Naive thymus-derived CD4-positive, alpha-beta T cell (primary cell): ENCODE results near the gene IRAK2. TPM values are rescaled to one million over a fixed set of nuclear protein-coding genes. Genes with fewer than 3 reads are reported as not detected.
A peak's percentile ranks its signal among the peaks of the same experiment; 100 is the strongest.

Source experiments
- ATAC-seq: fragments of 150-1000 bp; cut with Tn5 transposase; 2 replicates; pipeline ENCODE4 v1.10.0; 2021; ENCODE audit warnings: mild to moderate bottlenecking, moderate library complexity
- CTCF ChIA-PET: fragments of 350-600 bp; sonication (Branson Sonifier 250); formaldehyde crosslinking; loops from one replicate; lab custom pipeline; 2021; ENCODE audit warnings: antibody characterized with exemption; lab: Charles Lee
- POLR2A ChIA-PET: fragments of 350-600 bp; sonication (Branson Sonifier 250); formaldehyde crosslinking; loops from one replicate; lab custom pipeline; 2021; ENCODE audit warnings: antibody characterized with exemption, inconsistent platforms; lab: Charles Lee
- DNase-seq, 9 donors: peaks; one replicate each; pipeline versions ENCODE4 v3.0.0 to v3.0.0-alpha.2; 2020 to 2022; ENCODE audit warnings: mixed read lengths in 1 of 9
- H3K27ac ChIP-seq: one replicate; pipeline ENCODE4 v1.7.0; 2013; ENCODE audit warnings: mild to moderate bottlenecking, low read depth, low read length, moderate library complexity
- H3K27me3 ChIP-seq, 2 donors: one replicate each; pipeline ENCODE4 v1.7.0; 2013; ENCODE audit warnings: low read length in 2 of 2, mild to moderate bottlenecking in 2 of 2, moderate library complexity in 2 of 2; ENCODE audit not compliant: control insufficient read depth in 2 of 2, insufficient read depth in 2 of 2
- H3K36me3 ChIP-seq, 3 experiments: 1 replicate in 2 of 3; 2 replicates in 1 of 3; pipeline ENCODE4 v1.7.0; 2013; ENCODE audit warnings: low read length in 3 of 3, mild to moderate bottlenecking in 3 of 3, moderate library complexity in 1 of 3; ENCODE audit not compliant: insufficient read depth in 3 of 3, control insufficient read depth in 2 of 3
- H3K4me1 ChIP-seq, 2 donors: one replicate each; pipeline ENCODE4 v1.7.0; 2013; ENCODE audit warnings: low read length in 2 of 2, mild to moderate bottlenecking in 2 of 2, moderate library complexity in 1 of 2; ENCODE audit not compliant: control insufficient read depth in 2 of 2, insufficient read depth in 2 of 2
- H3K4me3 ChIP-seq: 2 replicates; pipeline ENCODE4 v1.7.0; 2013; ENCODE audit warnings: mild to moderate bottlenecking, low read length
- H3K9me3 ChIP-seq, 3 experiments: 1 replicate in 2 of 3; 2 replicates in 1 of 3; pipeline ENCODE4 v1.7.0; 2013; ENCODE audit warnings: low read length in 3 of 3; ENCODE audit not compliant: control insufficient read depth in 2 of 3
- H3K27ac Mint-ChIP-seq, 9 donors: one replicate each; pipeline ENCODE4 v1.8.0; 2020 to 2022; ENCODE audit warnings: mixed read lengths in 9 of 9, mild to moderate bottlenecking in 8 of 9, moderate library complexity in 5 of 9, inconsistent platforms in 2 of 9
- H3K27me3 Mint-ChIP-seq, 5 donors: one replicate each; pipeline ENCODE4 v1.8.0; 2021 to 2022; ENCODE audit warnings: mixed read lengths in 5 of 5, mild to moderate bottlenecking in 1 of 5
- H3K36me3 Mint-ChIP-seq, 5 donors: one replicate each; pipeline ENCODE4 v1.8.0; 2020 to 2022; ENCODE audit warnings: mixed read lengths in 5 of 5, mild to moderate bottlenecking in 3 of 5, inconsistent platforms in 1 of 5
- H3K4me1 Mint-ChIP-seq, 7 donors: one replicate each; pipeline ENCODE4 v1.8.0; 2020 to 2022; ENCODE audit warnings: mixed read lengths in 7 of 7, mild to moderate bottlenecking in 3 of 7, inconsistent platforms in 1 of 7
- H3K4me3 Mint-ChIP-seq, 10 donors: one replicate each; pipeline ENCODE4 v1.8.0; 2020 to 2022; ENCODE audit warnings: mild to moderate bottlenecking in 10 of 10, mixed read lengths in 10 of 10, moderate library complexity in 6 of 10, inconsistent platforms in 2 of 10
- H3K9me3 Mint-ChIP-seq, 11 donors: one replicate each; pipeline ENCODE4 v1.8.0; 2020 to 2022; ENCODE audit warnings: mixed read lengths in 11 of 11, mild to moderate bottlenecking in 4 of 11, inconsistent platforms in 1 of 11, moderate library complexity in 1 of 11
- intact Hi-C, 2 donors: fragments of 100-400 bp; cut with micrococcal nuclease; formaldehyde crosslinking; loops; one replicate each; pipeline ENCODE4 v1.15.1; 2023
- polyA plus RNA-seq, 2 donors: library from polyadenylated mRNA; unstranded; fragments of 300-500 nt; fragmentation: Illumina TruSeq; gene quantifications; one replicate each; pipeline ENCODE4 v1.2.3, GENCODE V29; 2021
- total RNA-seq, 6 experiments: library from RNA in 5 of 6; stranded (reverse) in 5 of 6; gene quantifications; 1 replicate in 5 of 6; 2 replicates in 1 of 6; pipeline ENCODE4 v1.2.3 and lab custom pipeline; 2021 to 2026

Gene IRAK2
- total and polyA plus RNA-seq, 7 experiments from 2014 or later = 1.5 to 4.8 (median 2.3) TPM

DNA sequence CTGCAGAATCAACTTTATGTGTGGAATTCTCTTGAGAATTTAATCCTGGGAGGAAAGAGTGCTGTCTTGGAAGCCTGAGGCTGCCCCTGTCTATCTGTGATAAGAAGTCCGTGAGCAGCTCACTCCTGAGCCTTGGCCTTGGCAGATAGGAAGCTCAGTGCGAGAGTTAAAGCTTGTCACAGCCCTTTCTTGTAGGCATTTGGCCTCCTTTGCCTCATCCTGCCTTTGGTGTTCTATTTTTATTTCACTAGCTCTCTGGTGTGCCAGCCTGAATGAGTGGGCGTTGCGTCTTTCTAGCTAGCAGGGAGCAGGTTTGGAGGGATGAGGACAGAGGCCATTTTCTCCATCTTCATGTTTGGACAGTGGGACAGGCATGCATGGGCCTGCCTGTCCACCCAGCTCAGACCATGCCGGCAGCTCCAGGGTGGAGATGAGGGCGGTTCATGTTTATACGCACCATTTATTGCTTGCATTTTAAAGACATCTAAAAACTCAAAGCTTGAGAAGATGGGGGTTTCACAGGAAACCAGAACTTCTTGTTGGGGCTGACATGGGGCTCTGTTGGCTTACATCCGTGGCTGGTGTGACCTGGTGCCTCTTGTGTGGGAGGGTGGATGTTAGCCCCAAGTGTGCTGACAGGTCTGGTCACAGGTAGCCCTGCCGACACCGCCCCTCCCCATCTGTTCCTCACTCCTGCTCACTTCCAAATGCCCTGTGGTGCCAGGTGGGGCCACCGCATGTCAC, 29.8 kb downstream of the IRAK2 start:
- Mint-ChIP-seq H3K9me3 (peaks cover 0 to 2% (median 0%) of the 10 kb centered on the region in 11 donors), H3K4me1 (peaks cover 58 to 96% (median 88%) of the 10 kb centered on the region in 7 donors), H3K36me3 (peaks cover 0 to 21% (median 0%) of the 10 kb centered on the region in 5 donors), H3K27me3 (no peaks in the 10 kb centered on the region), H3K4me3 (peak overlapping the region; percentile 65 to 90 (median 81)), H3K27ac (peak overlapping the region; percentile 90 to 98 (median 97))
- peak; percentile 30 to 80 (median 73) for DNase-seq
- Histone ChIP-seq H3K9me3 (no peaks in the 10 kb centered on the region), H3K4me3 (peak overlapping the region; percentile 34), H3K27ac (peak overlapping the region; percentile 75), H3K27me3 (no peaks in the 10 kb centered on the region), H3K36me3 (no peaks in the 10 kb centered on the region), H3K4me1 (peaks cover 84 to 92% of the 10 kb centered on the region in 2 donors)
- ATAC-seq = peak; percentile 72
- intact Hi-C loops = loop anchor here (1.0 to 2.0 kb wide), 7 partner anchors 8 to 79 kb away; partner anchors contain the start of genes BRK1 (in 1 of the 2) and TATDN2 (in 1 of the 2)
- CTCF ChIA-PET = interaction anchor here (0.6 to 1.9 kb wide), 12 partner anchors 8 to 292 kb away, joined by 3 to 9 read pairs (median 4); no protein-coding TSS in a partner anchor
- POLR2A ChIA-PET = interaction anchor here (0.6 to 3.4 kb wide), 16 partner anchors 9 to 798 kb away, joined by 3 to 14 read pairs (median 4); partner anchors contain the start of genes BRK1 and VHL

- H3K27me3 ChIP-seq = no peaks in the 10 kb centered on the region
- Mint-ChIP-seq H3K36me3 (peaks cover 0 to 18% (median 0%) of the 10 kb centered on the region in 5 donors), H3K4me3 (peak overlapping the region; percentile 65 to 90 (median 81)), H3K27me3 (no peaks in the 10 kb centered on the region), H3K9me3 (peaks cover 0 to 2% (median 0%) of the 10 kb centered on the region in 11 donors), H3K27ac (peak overlapping the region; percentile 90 to 98 (median 97)), H3K4me1 (peaks cover 56 to 93% (median 86%) of the 10 kb centered on the region in 7 donors)
- ATAC-seq = no peak
- peaks cover 77 to 88% of the 10 kb centered on the region in 2 donors for H3K4me1 ChIP-seq
- ChIA-PET CTCF (interaction anchor here (1.2 to 1.9 kb wide), 2 partner anchors 17 to 31 kb away, joined by 4 to 7 read pairs; no protein-coding TSS in a partner anchor), POLR2A (interaction anchor here (0.5 to 2.7 kb wide), 8 partner anchors 10 to 68 kb away, joined by 3 to 14 read pairs (median 6); partner anchors contain the start of gene VHL)
- intact Hi-C loops = loop anchor here (1.0 to 2.0 kb wide), 2 partner anchors 8 to 53 kb away; no protein-coding TSS in a partner anchor
- H3K4me3 ChIP-seq = peak overlapping the region; percentile 34
- no peaks in the 10 kb centered on the region for H3K36me3 ChIP-seq
- DNase-seq = no peak
- no peaks in the 10 kb centered on the region for H3K9me3 ChIP-seq
- H3K27ac ChIP-seq = peak overlapping the region; percentile 75
These were observed 30.8 kb downstream of the IRAK2 start for GRCh38 chr3:10195366-10196089.

GRCh38 chr3:10196389-10197052, 31.8 kb downstream of the IRAK2 start:
- no peaks in the 10 kb centered on the region for H3K9me3 ChIP-seq
- H3K36me3 ChIP-seq = no peaks in the 10 kb centered on the region
- intact Hi-C loops = no loop called here
- POLR2A ChIA-PET = interaction anchor here (0.7 to 2.7 kb wide), 5 partner anchors 11 to 52 kb away, joined by 3 to 14 read pairs (median 4); partner anchors contain the start of genes IRAK2 and TATDN2
- H3K27me3 ChIP-seq = no peaks in the 10 kb centered on the region
- CTCF ChIA-PET = no interaction called here
- peak overlapping the region in 7 of 10 donors; percentile 30 to 77 (median 49) for H3K4me3 Mint-ChIP-seq
- H3K9me3 Mint-ChIP-seq = peaks cover 0 to 2% (median 0%) of the 10 kb centered on the region in 11 donors
- H3K4me3 ChIP-seq = no peak overlapping the region
- peaks cover 55 to 91% (median 81%) of the 10 kb centered on the region in 7 donors for H3K4me1 Mint-ChIP-seq
- no peaks in the 10 kb centered on the region for H3K27me3 Mint-ChIP-seq
- ATAC-seq (no peak), DNase-seq (no peak)
- peaks cover 71 to 82% of the 10 kb centered on the region in 2 donors for H3K4me1 ChIP-seq
- H3K27ac ChIP-seq = no peak overlapping the region
- H3K27ac Mint-ChIP-seq = peak overlapping the region; percentile 85 to 98 (median 94)
- peaks cover 0 to 21% (median 4%) of the 10 kb centered on the region in 5 donors for H3K36me3 Mint-ChIP-seq

DNA sequence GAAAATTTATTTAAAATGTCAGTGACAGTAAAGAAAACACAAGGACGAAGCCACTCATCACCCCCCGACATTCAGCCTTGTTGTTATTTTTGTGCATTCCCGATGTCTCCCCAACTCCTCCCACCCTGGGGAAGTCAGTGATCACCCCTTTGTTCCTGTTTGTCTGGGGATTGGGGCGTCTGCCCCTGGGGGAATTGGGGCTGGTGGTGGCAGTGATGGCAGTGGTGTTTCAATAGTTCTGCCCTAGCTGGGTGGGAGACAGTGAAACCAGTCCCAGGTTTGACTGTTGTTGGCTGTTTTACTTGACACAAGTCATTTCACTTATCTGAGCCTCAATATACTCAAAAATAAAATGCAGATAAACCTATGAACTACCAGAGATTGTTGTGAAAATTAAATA, 33.5 kb downstream of the IRAK2 start:
- no peak overlapping the region for H3K4me3 ChIP-seq
- H3K36me3 ChIP-seq = no peaks in the 10 kb centered on the region
- H3K4me1 ChIP-seq = peaks cover 54 to 65% of the 10 kb centered on the region in 2 donors
- H3K4me3 Mint-ChIP-seq = peak overlapping the region in 4 of 10 donors; percentile 40 to 80 (median 74)
- H3K9me3 Mint-ChIP-seq = peaks cover 0 to 1% (median 0%) of the 10 kb centered on the region in 11 donors
- peaks cover 5 to 25% (median 10%) of the 10 kb centered on the region in 5 donors for H3K36me3 Mint-ChIP-seq
- CTCF ChIA-PET = interaction anchor here (0.7 kb wide), 1 partner anchor 15 kb away, joined by 3 read pairs; no protein-coding TSS in a partner anchor
- POLR2A ChIA-PET = interaction anchor here (1.4 to 2.1 kb wide), 4 partner anchors 24 to 74 kb away, joined by 3 to 8 read pairs (median 5); partner anchors contain the start of gene TATDN2
- intact Hi-C loops = loop anchor here (2.0 kb wide), 2 partner anchors 13 to 33 kb away; partner anchors contain the start of gene IRAK2 (in 1 of the 2)
- DNase-seq (no peak), ATAC-seq (no peak)
- H3K9me3 ChIP-seq = no peaks in the 10 kb centered on the region
- peak overlapping the region; percentile 84 to 99 (median 93) for H3K27ac Mint-ChIP-seq
- peak overlapping the region; percentile 89 for H3K27ac ChIP-seq
- H3K27me3 ChIP-seq = no peaks in the 10 kb centered on the region
- H3K27me3 Mint-ChIP-seq = no peaks in the 10 kb centered on the region
- H3K4me1 Mint-ChIP-seq = peaks cover 48 to 90% (median 75%) of the 10 kb centered on the region in 7 donors

GRCh38 chr3:10198761-10199649, 34.3 kb downstream of the IRAK2 start:
- H3K4me1 ChIP-seq = peaks cover 46 to 57% of the 10 kb centered on the region in 2 donors
- peak overlapping the region; percentile 66 to 80 (median 73) for H3K4me3 Mint-ChIP-seq

More at GRCh38 chr3:10198761-10199649, 34.3 kb downstream of the IRAK2 start:
- ChIA-PET CTCF (interaction anchor here (0.6 to 1.5 kb wide), 5 partner anchors 9 to 51 kb away, joined by 3 to 4 read pairs (median 4); no protein-coding TSS in a partner anchor), POLR2A (interaction anchor here (0.6 to 2.2 kb wide), 14 partner anchors 12 to 266 kb away, joined by 3 to 9 read pairs (median 4); partner anchors contain the start of genes CRELD1, IRAK2, TATDN2 and VHL)
- no peaks in the 10 kb centered on the region for H3K9me3 Mint-ChIP-seq
- H3K27me3 ChIP-seq = no peaks in the 10 kb centered on the region
- no peaks in the 10 kb centered on the region for H3K9me3 ChIP-seq
- no peaks in the 10 kb centered on the region for H3K36me3 ChIP-seq
- ATAC-seq (peak; percentile 86), DNase-seq (peak; percentile 33 to 84 (median 67))
- peak overlapping the region; percentile 89 for H3K27ac ChIP-seq
- H3K36me3 Mint-ChIP-seq = peaks cover 5 to 25% (median 12%) of the 10 kb centered on the region in 5 donors
- no peak overlapping the region for H3K4me3 ChIP-seq
- H3K27me3 Mint-ChIP-seq = no peaks in the 10 kb centered on the region
- intact Hi-C loops = loop anchor here (1.0 to 2.0 kb wide), 7 partner anchors 10 to 58 kb away; partner anchors contain the start of genes IRAK2 (in 2 of the 2) and VHL (in 1 of the 2)
- peak overlapping the region; percentile 84 to 99 (median 93) for H3K27ac Mint-ChIP-seq
- H3K4me1 Mint-ChIP-seq = peaks cover 45 to 86% (median 72%) of the 10 kb centered on the region in 7 donors
